ENCODE results near the gene RCBTB2.

Gene RCBTB2

DNA sequence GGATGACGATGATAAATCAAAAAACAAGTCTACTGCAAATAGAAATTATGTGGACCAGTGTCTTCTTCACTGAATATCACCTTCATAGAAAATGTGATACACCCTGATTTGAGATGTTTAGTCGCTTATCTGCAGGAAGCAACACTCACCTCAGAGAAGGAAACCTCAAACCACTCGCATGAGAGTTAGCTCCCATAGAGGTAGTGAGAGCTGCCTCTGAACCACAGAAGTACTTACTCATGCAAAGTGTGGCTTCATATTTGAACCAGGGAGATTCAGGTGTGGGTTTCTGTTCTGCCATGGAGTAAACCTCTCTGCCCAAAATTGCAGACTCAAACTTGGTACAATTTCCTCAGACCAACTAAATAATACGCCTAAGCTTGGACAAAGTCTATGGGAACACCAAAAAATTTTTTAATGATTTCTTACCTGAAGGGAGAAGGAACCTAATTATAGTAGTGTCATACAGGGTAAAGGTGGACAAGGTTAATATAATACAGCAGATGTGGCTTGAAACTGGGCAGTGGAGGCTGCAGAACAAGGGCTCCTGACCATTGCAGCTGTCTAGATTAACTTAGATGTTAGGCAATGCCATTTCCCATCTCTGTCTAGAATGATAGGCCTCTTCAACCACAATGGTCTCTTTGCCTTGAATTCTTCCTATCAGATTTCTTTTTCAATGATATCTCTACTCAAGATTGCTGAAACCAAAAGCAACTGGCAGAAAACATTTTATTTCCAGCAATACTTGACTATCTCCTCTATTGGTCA, 29.6 kb upstream of the RCBTB2 start:
- H3K27ac ChIP-seq (ENCODE audit: low read length): no peak overlapping the region
- DNase-seq (ENCODE audit: low read depth, low spot score): no peak
- H3K36me3 ChIP-seq (ENCODE audit: control insufficient read depth, insufficient read depth, low read length): no peaks in the 10 kb centered on the region
- H3K9me3 ChIP-seq (ENCODE audit: control insufficient read depth, insufficient read depth, low read length): no peaks in the 10 kb centered on the region
- H3K27me3 ChIP-seq (ENCODE audit: control insufficient read depth, insufficient read depth, low read length): no peaks in the 10 kb centered on the region
- WGBS (ENCODE audit: insufficient coverage, insufficient read length): no CpG with 5 or more reads among the region's 4 CpGs
- no peak overlapping the region for H3K4me3 ChIP-seq (ENCODE audit: low read length)
- H3K4me1 ChIP-seq (ENCODE audit: control insufficient read depth, insufficient read depth, low read length): no peaks in the 10 kb centered on the region

DNA sequence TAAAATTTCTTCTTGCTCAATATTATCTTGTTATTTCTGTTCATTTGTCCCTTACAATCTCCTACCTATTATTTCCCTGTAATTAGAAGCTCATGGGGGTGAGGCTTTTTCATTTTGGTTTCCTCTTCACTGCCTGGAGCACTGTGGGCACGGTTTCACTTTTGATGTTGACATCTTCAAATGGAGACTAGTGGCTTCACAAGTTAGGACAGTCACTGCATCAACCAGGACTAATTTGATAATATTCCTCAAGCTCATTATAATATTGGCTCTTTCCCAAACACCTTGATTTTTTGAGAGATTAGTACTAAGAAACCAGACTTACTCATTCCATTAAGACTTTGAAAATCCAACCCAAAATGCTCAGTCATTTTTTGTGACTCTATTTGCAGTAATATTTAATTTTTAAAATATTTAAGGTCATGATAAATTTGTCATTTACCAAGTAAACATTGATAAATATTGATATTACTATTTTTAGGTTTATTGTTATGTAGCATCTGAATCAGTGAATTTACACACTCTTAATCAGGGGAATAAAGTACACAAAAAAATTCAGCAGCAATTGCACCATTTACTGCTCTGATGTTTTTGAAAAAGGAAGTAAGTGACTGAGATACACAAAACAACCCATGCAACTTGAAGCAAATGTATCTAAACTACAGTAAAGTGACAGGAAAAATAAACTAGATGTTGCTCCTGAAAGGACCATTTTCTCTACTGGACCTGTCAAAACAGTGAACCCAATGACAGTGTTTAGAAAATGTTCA, 28.8 kb upstream of the RCBTB2 start:
- H3K36me3 ChIP-seq (ENCODE audit: control insufficient read depth, insufficient read depth, low read length): no peaks in the 10 kb centered on the region
- DNase-seq (ENCODE audit: low read depth, low spot score): no peak
- no peaks in the 10 kb centered on the region for H3K27me3 ChIP-seq (ENCODE audit: control insufficient read depth, insufficient read depth, low read length)
- WGBS (ENCODE audit: insufficient coverage, insufficient read length): no CpG with 5 or more reads among the region's 1 CpG
- no peaks in the 10 kb centered on the region for H3K4me1 ChIP-seq (ENCODE audit: control insufficient read depth, insufficient read depth, low read length)
- H3K9me3 ChIP-seq (ENCODE audit: control insufficient read depth, insufficient read depth, low read length): no peaks in the 10 kb centered on the region
- no peak overlapping the region for H3K27ac ChIP-seq (ENCODE audit: low read length)
- H3K4me3 ChIP-seq (ENCODE audit: low read length): no peak overlapping the region

DNA sequence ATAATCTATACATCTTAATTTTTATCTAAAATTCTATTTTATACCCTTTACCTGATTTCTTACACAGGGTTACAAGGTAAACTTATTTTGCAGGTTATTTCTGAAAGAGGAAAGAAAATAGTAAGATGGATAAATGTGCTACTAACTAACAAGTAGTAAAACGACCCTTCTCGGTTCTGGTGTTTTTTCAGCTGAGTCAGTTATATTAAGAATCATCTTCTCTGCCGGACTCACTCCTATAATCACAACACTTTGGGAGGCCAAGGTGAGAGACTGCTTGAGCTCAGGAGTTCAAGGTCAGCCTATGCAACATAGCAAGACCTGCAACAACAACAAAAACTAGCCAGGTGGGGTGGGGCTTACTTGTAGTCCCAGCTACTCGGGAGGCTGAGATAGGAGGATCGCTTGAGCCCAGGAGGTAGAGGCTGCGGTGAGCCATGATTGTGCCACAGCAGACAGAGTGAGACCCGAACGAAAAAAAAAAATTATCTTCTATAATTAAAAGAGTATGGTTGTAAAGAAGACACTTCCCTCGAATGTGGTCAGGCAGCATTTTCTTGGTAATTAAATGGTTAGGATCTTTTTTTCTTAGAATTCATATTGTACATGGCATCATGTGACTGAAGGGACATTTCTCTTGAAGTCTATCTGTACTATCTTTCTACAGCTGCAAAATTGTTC, 27.9 kb upstream of the RCBTB2 start:
- Histone ChIP-seq H3K36me3 (ENCODE audit: control insufficient read depth, insufficient read depth, low read length) (no peaks in the 10 kb centered on the region), H3K4me3 (ENCODE audit: low read length) (no peak overlapping the region), H3K4me1 (ENCODE audit: control insufficient read depth, insufficient read depth, low read length) (no peaks in the 10 kb centered on the region), H3K9me3 (ENCODE audit: control insufficient read depth, insufficient read depth, low read length) (no peaks in the 10 kb centered on the region), H3K27ac (ENCODE audit: low read length) (no peak overlapping the region), H3K27me3 (ENCODE audit: control insufficient read depth, insufficient read depth, low read length) (no peaks in the 10 kb centered on the region)
- WGBS (ENCODE audit: insufficient coverage, insufficient read length): no CpG with 5 or more reads among the region's 9 CpGs
- no peak for DNase-seq (ENCODE audit: low read depth, low spot score)

DNA sequence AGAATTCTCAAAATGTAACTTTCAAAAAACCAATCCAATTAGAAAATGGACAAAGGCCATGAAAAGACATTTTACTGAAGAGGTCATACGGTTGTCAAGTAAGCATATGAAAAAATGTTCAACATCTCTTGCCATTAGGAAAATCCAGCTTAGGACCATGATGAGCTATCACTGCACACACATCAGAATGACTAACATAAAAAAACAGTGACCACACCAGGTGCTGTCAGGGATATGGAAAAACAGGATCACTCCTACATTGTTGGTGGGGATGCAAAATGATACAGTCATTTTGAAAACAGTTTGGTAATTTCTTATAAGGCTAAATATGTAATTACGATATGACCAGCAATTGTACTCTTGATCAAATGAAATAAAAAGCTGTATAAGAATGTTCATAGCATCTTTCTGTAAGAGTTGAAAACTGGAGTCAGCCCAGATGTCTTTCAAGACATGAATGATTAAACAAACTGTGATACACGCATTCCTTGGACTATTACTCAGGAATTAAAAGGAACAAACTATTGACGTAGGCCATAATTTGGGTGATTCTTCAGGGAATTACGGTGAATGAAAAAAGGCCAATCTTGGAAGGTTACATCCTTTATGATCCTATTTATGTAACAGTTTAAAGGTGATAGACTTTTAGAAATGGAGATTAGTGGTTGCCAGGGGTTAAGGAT, 26.9 kb upstream of the RCBTB2 start:
- Histone ChIP-seq H3K27me3 (ENCODE audit: control insufficient read depth, insufficient read depth, low read length) (no peaks in the 10 kb centered on the region), H3K36me3 (ENCODE audit: control insufficient read depth, insufficient read depth, low read length) (no peaks in the 10 kb centered on the region), H3K4me1 (ENCODE audit: control insufficient read depth, insufficient read depth, low read length) (no peaks in the 10 kb centered on the region), H3K27ac (ENCODE audit: low read length) (no peak overlapping the region), H3K4me3 (ENCODE audit: low read length) (no peak overlapping the region), H3K9me3 (ENCODE audit: control insufficient read depth, insufficient read depth, low read length) (no peaks in the 10 kb centered on the region)
- WGBS (ENCODE audit: insufficient coverage, insufficient read length): no CpG with 5 or more reads among the region's 5 CpGs
- DNase-seq (ENCODE audit: low read depth, low spot score): no peak

DNA sequence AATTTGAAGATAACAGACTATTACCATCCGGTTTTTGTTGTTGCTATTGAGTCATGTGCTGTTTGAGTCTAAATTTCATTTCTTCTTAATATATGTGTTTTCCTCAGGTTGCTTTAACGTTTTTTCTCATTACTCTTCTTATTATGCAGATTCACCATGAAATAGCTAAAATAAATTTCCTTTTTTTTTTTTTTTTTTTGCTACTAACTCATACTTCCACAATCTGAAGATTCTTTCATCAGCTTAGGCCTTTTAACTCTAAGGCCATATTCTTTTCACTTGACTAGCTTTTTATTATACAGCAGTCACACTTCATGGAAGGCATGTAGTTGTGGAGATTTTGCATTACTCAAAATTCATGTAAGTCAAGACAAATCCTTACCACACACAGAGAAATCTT, 23.9 kb upstream of the RCBTB2 start:
- no CpG with 5 or more reads among the region's 2 CpGs for WGBS (ENCODE audit: insufficient coverage, insufficient read length)
- Histone ChIP-seq H3K36me3 (ENCODE audit: control insufficient read depth, insufficient read depth, low read length) (no peaks in the 10 kb centered on the region), H3K4me1 (ENCODE audit: control insufficient read depth, insufficient read depth, low read length) (no peaks in the 10 kb centered on the region), H3K27ac (ENCODE audit: low read length) (no peak overlapping the region), H3K9me3 (ENCODE audit: control insufficient read depth, insufficient read depth, low read length) (no peaks in the 10 kb centered on the region), H3K4me3 (ENCODE audit: low read length) (no peak overlapping the region), H3K27me3 (ENCODE audit: control insufficient read depth, insufficient read depth, low read length) (no peaks in the 10 kb centered on the region)
- DNase-seq (ENCODE audit: low read depth, low spot score): no peak

DNA sequence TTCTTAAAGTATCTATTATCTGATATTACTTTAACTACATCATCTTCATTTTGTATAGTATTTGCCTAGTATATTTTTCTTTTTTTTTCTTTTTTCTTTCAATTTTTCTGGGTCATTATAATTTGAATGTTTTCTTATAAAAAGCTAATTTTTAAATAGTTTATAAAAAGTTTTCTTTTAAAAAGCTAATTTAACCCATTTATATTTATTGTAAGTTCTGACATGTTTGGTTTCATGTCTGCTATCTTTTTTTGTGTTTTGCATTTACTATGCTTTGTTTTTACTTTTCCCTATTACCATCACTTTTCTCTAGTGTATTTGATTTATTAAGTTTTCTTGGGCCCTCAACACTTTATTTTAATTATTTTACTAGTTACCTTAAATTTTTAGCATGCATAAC, 22.6 kb upstream of the RCBTB2 start:
- DNase-seq (ENCODE audit: low read depth, low spot score): no peak
- Histone ChIP-seq H3K9me3 (ENCODE audit: control insufficient read depth, insufficient read depth, low read length) (peaks cover 2% of the 10 kb centered on the region), H3K27ac (ENCODE audit: low read length) (no peak overlapping the region), H3K4me1 (ENCODE audit: control insufficient read depth, insufficient read depth, low read length) (no peaks in the 10 kb centered on the region), H3K27me3 (ENCODE audit: control insufficient read depth, insufficient read depth, low read length) (no peaks in the 10 kb centered on the region), H3K4me3 (ENCODE audit: low read length) (no peak overlapping the region), H3K36me3 (ENCODE audit: control insufficient read depth, insufficient read depth, low read length) (no peaks in the 10 kb centered on the region)

DNA sequence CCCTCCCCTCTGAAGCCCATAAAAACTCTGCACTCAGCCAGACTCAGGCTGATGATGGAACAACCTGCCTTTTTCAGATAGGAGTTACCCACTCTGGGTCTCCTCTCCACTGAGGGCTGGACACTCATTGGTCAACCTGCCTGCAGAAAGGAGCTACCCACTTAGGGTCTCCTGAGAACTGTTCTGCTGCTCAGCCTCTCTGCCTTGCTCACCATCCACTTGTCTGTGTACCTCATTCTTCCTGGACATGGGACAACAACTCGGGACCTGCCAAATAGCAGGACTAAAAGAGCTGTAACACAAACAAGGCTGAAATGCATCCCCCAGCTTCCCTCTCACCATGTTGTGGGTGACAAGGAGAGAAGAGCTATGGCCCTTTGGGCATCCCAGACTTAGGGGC, 18.4 kb upstream of the RCBTB2 start:
- WGBS (ENCODE audit: insufficient coverage, insufficient read length): no CpG with 5 or more reads among the region's 1 CpG

DNA sequence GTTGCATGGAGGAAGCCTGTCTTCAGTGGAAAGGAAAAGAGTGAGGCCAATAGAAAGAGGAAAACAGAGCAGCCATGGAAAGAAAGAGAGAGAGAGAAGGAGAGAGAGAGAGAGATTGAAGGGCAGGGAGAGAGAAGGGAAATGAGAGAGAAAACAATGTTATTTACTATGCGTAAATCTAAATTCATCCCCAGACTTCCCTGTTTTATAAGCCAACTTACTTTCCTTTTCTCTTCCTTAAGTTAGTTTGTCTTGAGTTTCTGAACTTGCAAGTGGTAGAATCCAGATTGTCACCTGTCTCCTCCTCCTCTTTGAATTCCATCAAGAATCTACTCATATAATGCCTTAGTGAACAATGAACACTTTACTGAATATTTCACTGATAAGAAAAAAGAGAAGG, 16.8 kb upstream of the RCBTB2 start:
- Histone ChIP-seq H3K27me3 (ENCODE audit: control insufficient read depth, insufficient read depth, low read length) (no peaks in the 10 kb centered on the region), H3K36me3 (ENCODE audit: control insufficient read depth, insufficient read depth, low read length) (no peaks in the 10 kb centered on the region), H3K9me3 (ENCODE audit: control insufficient read depth, insufficient read depth, low read length) (peaks cover 2% of the 10 kb centered on the region), H3K4me3 (ENCODE audit: low read length) (no peak overlapping the region), H3K27ac (ENCODE audit: low read length) (no peak overlapping the region), H3K4me1 (ENCODE audit: control insufficient read depth, insufficient read depth, low read length) (no peaks in the 10 kb centered on the region)
- DNase-seq (ENCODE audit: low read depth, low spot score): no peak
- WGBS (ENCODE audit: insufficient coverage, insufficient read length): no CpG with 5 or more reads among the region's 1 CpG

More for the DNA sequence above, 18.4 kb upstream of the RCBTB2 start:
- Histone ChIP-seq H3K27me3 (ENCODE audit: control insufficient read depth, insufficient read depth, low read length) (no peaks in the 10 kb centered on the region), H3K9me3 (ENCODE audit: control insufficient read depth, insufficient read depth, low read length) (peaks cover 2% of the 10 kb centered on the region), H3K4me1 (ENCODE audit: control insufficient read depth, insufficient read depth, low read length) (no peaks in the 10 kb centered on the region), H3K4me3 (ENCODE audit: low read length) (no peak overlapping the region), H3K36me3 (ENCODE audit: control insufficient read depth, insufficient read depth, low read length) (no peaks in the 10 kb centered on the region), H3K27ac (ENCODE audit: low read length) (no peak overlapping the region)
- no peak for DNase-seq (ENCODE audit: low read depth, low spot score)

DNA sequence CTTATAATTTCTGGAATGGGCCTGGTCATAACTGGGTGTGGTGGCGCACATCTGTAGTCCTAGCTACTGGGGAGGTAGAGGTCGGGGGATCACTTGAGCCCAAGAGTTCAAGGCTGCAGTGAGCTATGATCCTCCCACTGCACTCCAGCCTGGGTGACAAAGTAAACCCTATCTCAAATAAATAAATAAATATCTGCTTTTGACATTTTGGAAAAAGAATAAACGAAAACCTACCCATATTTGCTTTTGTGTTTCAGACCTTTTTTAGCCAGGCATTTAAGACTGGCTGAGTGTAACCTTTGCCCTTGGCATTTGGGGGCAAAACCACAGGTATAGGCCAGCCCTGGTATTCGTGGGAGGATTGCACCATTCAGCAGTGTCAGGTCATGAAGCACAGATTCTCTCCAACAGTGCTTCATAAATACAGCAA, 14.8 kb upstream of the RCBTB2 start:
- Histone ChIP-seq H3K9me3 (ENCODE audit: control insufficient read depth, insufficient read depth, low read length) (peaks cover 2% of the 10 kb centered on the region), H3K27me3 (ENCODE audit: control insufficient read depth, insufficient read depth, low read length) (no peaks in the 10 kb centered on the region), H3K4me3 (ENCODE audit: low read length) (no peak overlapping the region), H3K4me1 (ENCODE audit: control insufficient read depth, insufficient read depth, low read length) (no peaks in the 10 kb centered on the region), H3K36me3 (ENCODE audit: control insufficient read depth, insufficient read depth, low read length) (no peaks in the 10 kb centered on the region), H3K27ac (ENCODE audit: low read length) (no peak overlapping the region)
- DNase-seq (ENCODE audit: low read depth, low spot score): no peak
- WGBS (ENCODE audit: insufficient coverage, insufficient read length): no CpG with 5 or more reads among the region's 4 CpGs

DNA sequence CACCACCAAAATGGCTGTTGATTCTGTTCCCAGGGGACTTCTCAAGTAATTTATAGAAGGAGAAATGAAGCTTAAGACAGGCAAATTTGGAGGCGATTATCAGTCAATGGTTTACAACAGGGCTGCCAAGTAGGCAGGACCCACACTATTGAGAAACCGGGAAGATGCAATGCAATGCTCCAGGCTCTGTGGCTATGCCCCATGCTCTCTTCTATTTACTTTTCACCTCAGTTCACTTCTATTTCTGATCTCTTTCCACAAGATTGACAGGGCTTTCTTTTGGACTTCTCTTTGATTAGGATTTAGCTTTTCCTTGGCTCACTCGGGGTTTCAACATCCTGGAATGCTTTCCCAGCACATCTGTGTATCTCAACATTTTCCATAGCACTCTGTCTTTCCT, 12.7 kb upstream of the RCBTB2 start:
- no peaks in the 10 kb centered on the region for H3K36me3 ChIP-seq (ENCODE audit: control insufficient read depth, insufficient read depth, low read length)
- no peaks in the 10 kb centered on the region for H3K27me3 ChIP-seq (ENCODE audit: control insufficient read depth, insufficient read depth, low read length)
- no peaks in the 10 kb centered on the region for H3K9me3 ChIP-seq (ENCODE audit: control insufficient read depth, insufficient read depth, low read length)
- H3K27ac ChIP-seq (ENCODE audit: low read length): no peak overlapping the region
- H3K4me1 ChIP-seq (ENCODE audit: control insufficient read depth, insufficient read depth, low read length): no peaks in the 10 kb centered on the region
- WGBS (ENCODE audit: insufficient coverage, insufficient read length): no CpG with 5 or more reads among the region's 3 CpGs
- DNase-seq (ENCODE audit: low read depth, low spot score): no peak
- no peak overlapping the region for H3K4me3 ChIP-seq (ENCODE audit: low read length)

Measured in iPS DF 6.9 (cell line).